SJCRH30 (cell line): Measurements from ENCODE around the gene ITPKC. TPM values are rescaled to one million over a fixed set of nuclear protein-coding genes. Genes with fewer than 3 reads are reported as not detected.

ENCODE experiments used
- total RNA-seq: library from RNA; depleted of rRNA; stranded (reverse); fragments of >200 nt; shearing (Covaris generic); gene quantifications from 2 replicates; pipeline ENCODE4 v1.2.3, GENCODE V29; 2014; rRNA removed

ITPKC gene
- total RNA-seq, 1 experiment from 2014 or later = 7.2 TPM

Other genes with a start within 250 kb of the ITPKC start
- gene SHKBP1, start 140.2 kb upstream of the ITPKC start, total RNA-seq = 44.1 and 46.6 TPM in 2 replicates
- gene LTBP4, start 115.7 kb upstream of the ITPKC start, total RNA-seq = 4.0 and 5.6 TPM in 2 replicates
- 23.0 and 26.8 TPM in 2 replicates for gene NUMBL, start 26.5 kb upstream of the ITPKC start, total RNA-seq
- gene COQ8B, start 226 bp upstream of the ITPKC start, total RNA-seq = 22.0 and 23.9 TPM in 2 replicates
- 5.0 and 5.4 TPM in 2 replicates for gene ACTMAP, start 33.4 kb downstream of the ITPKC start, total RNA-seq
- 181 and 208 TPM in 2 replicates for gene SNRPA, start 34.1 kb downstream of the ITPKC start, total RNA-seq
- gene MIA, start 58.4 kb downstream of the ITPKC start, total RNA-seq = 0.66 TPM in 1 of 2 replicates, not detected in the other
- gene RAB4B, start 61.1 kb downstream of the ITPKC start, total RNA-seq = 10.5 and 11.1 TPM in 2 replicates
- 55.7 and 56.2 TPM in 2 replicates for gene EGLN2, start 82.1 kb downstream of the ITPKC start, total RNA-seq
- not detected in 2 replicates for gene CYP2A6, start 133.3 kb downstream of the ITPKC start, total RNA-seq
- not detected in 2 replicates for gene CYP2A7, start 165.1 kb downstream of the ITPKC start, total RNA-seq